ENCODE data around the gene TM4SF18. TPM values are rescaled to one million over a fixed set of nuclear protein-coding genes. Genes with fewer than 3 reads are reported as not detected.

Gene TM4SF18
- total RNA-seq, 1 experiment from 2014 or later, result 54.5 TPM

- POLR2A ChIA-PET, result interaction anchor here (1.3 kb wide), 1 partner anchor 11 kb away, joined by 3 read pairs; no protein-coding TSS in a partner anchor
These were observed 20.2 kb upstream of the TM4SF18 start for GRCh38 chr3:149353581-149354184.

GRCh38 chr3:149352556-149352955, 19.1 kb upstream of the TM4SF18 start:
- TF ChIP-seq REST (IDR thresholded peaks at IDR 0.05; ENCODE audit: insufficient read depth in 1 of 2, low read depth in 2 of 2, low read length in 1 of 2) (no peak), CTCF (IDR thresholded peaks at IDR 0.05) (peak; percentile 74), SIN3A (IDR thresholded peaks at IDR 0.05; ENCODE audit: borderline replicate concordance, insufficient read depth, low read depth, low read length) (no peak)
- in situ Hi-C loops (cut with HindIII; ENCODE audit: low pct_unique_long_range_greater_than_20kb, low sequenced_read_pairs) (loop anchor here (10.0 kb wide), 1 partner anchor 68 kb away; no protein-coding TSS in a partner anchor), intact Hi-C loops (cut with micrococcal nuclease; ENCODE audit: unreplicated experiment) (no loop called here)
- ATAC-seq (peak; percentile 75), DNase-seq (ENCODE audit: low read depth, low spot score) (no peak)
- H3K36me3 ChIP-seq (ENCODE audit: control insufficient read depth, insufficient read depth, low read length), result no peaks in the 10 kb centered on the region
- peaks cover 6% of the 10 kb centered on the region; the same call in 1 of the 2 replicates for H3K4me1 ChIP-seq (ENCODE audit: control insufficient read depth, insufficient read depth, low read length)
- no TSS peak for BruUV-seq (replicated peaks)
- H3K27me3 ChIP-seq (ENCODE audit: control insufficient read depth, insufficient read depth, low read length), result no peaks in the 10 kb centered on the region
- peaks cover 8% of the 10 kb centered on the region; the same call in 1 of the 2 replicates for H3K9me3 ChIP-seq (ENCODE audit: control insufficient read depth, insufficient read depth, low read depth, low read length)
- POLR2A ChIA-PET, result no interaction called here
- CTCF ChIA-PET, result no interaction called here
- peak overlapping the region; percentile 82 for H3K27ac ChIP-seq (ENCODE audit: low read length)
- H3K4me3 ChIP-seq (ENCODE audit: low read depth in 2 of 2, low read length in 2 of 2), result no peak overlapping the region

More at GRCh38 chr3:149353581-149354184, 20.2 kb upstream of the TM4SF18 start:
- peaks cover 8% of the 10 kb centered on the region; the same call in 1 of the 2 replicates for H3K9me3 ChIP-seq (ENCODE audit: control insufficient read depth, insufficient read depth, low read depth, low read length)
- in situ Hi-C loops (cut with HindIII; ENCODE audit: low pct_unique_long_range_greater_than_20kb, low sequenced_read_pairs), result loop anchor here (10.0 kb wide), 1 partner anchor 69 kb away; no protein-coding TSS in a partner anchor
- intact Hi-C loops (cut with micrococcal nuclease; ENCODE audit: unreplicated experiment), result no loop called here
- no peak for ATAC-seq
- CTCF ChIA-PET, result no interaction called here
- no peak overlapping the region for H3K4me3 ChIP-seq (ENCODE audit: low read depth in 2 of 2, low read length in 2 of 2)
- H3K36me3 ChIP-seq (ENCODE audit: control insufficient read depth, insufficient read depth, low read length), result no peaks in the 10 kb centered on the region
- H3K27ac ChIP-seq (ENCODE audit: low read length), result peak overlapping the region; percentile 82
- H3K4me1 ChIP-seq (ENCODE audit: control insufficient read depth, insufficient read depth, low read length), result peaks cover 6% of the 10 kb centered on the region; the same call in 1 of the 2 replicates
- no peak for DNase-seq (ENCODE audit: low read depth, low spot score)
- H3K27me3 ChIP-seq (ENCODE audit: control insufficient read depth, insufficient read depth, low read length), result no peaks in the 10 kb centered on the region
- TF ChIP-seq REST (IDR thresholded peaks at IDR 0.05; ENCODE audit: insufficient read depth in 1 of 2, low read depth in 2 of 2, low read length in 1 of 2) (0 out of 4 replicates have a peak, but pooled peaks of 1 of the 2 experiments have one; percentile 37), TCF7L2 (IDR thresholded peaks at IDR 0.05; ENCODE audit: low read depth, low read length) (no peak)
- no TSS peak for BruUV-seq (replicated peaks)
